Measurements from ENCODE around the gene WDFY2. TPM values are rescaled to one million over a fixed set of nuclear protein-coding genes. Genes with fewer than 3 reads are reported as not detected.

The WDFY2 gene
- total RNA-seq, 1 donor from 2014 or later = 16.2 TPM

- peak overlapping the region; percentile 77 for H3K27ac Mint-ChIP-seq (ENCODE audit: unreplicated experiment)
- H3K4me1 ChIP-seq (ENCODE audit: insufficient read depth, low read length) = no peaks in the 10 kb centered on the region
- H3K9me3 Mint-ChIP-seq (ENCODE audit: unreplicated experiment) = peaks cover 16% of the 10 kb centered on the region
- H3K27me3 Mint-ChIP-seq (ENCODE audit: low read depth, unreplicated experiment) = no peaks in the 10 kb centered on the region
- TF ChIP-seq CTCF (IDR thresholded peaks at IDR 0.05; ENCODE audit: insufficient read depth, low read depth, low read length) = no peak
- TF ChIP-seq EZH2 (IDR thresholded peaks at IDR 0.05; ENCODE audit: insufficient read depth, low read length) = no peak
- H3K4me1 Mint-ChIP-seq (ENCODE audit: low read depth, unreplicated experiment) = no peaks in the 10 kb centered on the region
- H3K79me2 ChIP-seq (ENCODE audit: insufficient read depth, low read length) = no peaks in the 10 kb centered on the region
- H3K4me2 ChIP-seq (ENCODE audit: low read length) = no peak overlapping the region
- H3K27ac ChIP-seq (ENCODE audit: low read depth, low read length) = no peak overlapping the region
- H3K4me3 ChIP-seq (ENCODE audit: insufficient read depth, low read depth, low read length) = no peak overlapping the region
- H3K27me3 ChIP-seq (ENCODE audit: insufficient read depth, low read length) = no peaks in the 10 kb centered on the region
- H3K9me3 ChIP-seq (ENCODE audit: insufficient read depth, low read depth, low read length) = peaks cover 7% of the 10 kb centered on the region
- H3K4me3 Mint-ChIP-seq (ENCODE audit: unreplicated experiment) = no peak overlapping the region
- FAIRE-seq (no peak), DNase-seq (ENCODE audit: low read depth) (no peak)
- H3K9ac ChIP-seq (ENCODE audit: low read length) = no peak overlapping the region
- no peaks in the 10 kb centered on the region for H4K20me1 ChIP-seq (ENCODE audit: insufficient read depth, low read length)
- H3K36me3 Mint-ChIP-seq (ENCODE audit: low read depth, unreplicated experiment) = peaks cover 56% of the 10 kb centered on the region
- no peak overlapping the region for H2AFZ ChIP-seq (ENCODE audit: low read depth, low read length)
- peaks cover 10% of the 10 kb centered on the region for H3K36me3 ChIP-seq (ENCODE audit: insufficient read depth, low read length)
Measured at GRCh38 chr13:51747438-51748434, 163.5 kb downstream of the WDFY2 start.

GRCh38 chr13:51756651-51757050 is 172.4 kb downstream of the WDFY2 start:
- TF ChIP-seq EZH2 (IDR thresholded peaks at IDR 0.05; ENCODE audit: insufficient read depth, low read length) (no peak), CTCF (IDR thresholded peaks at IDR 0.05; ENCODE audit: insufficient read depth, low read depth, low read length) (no peak)
- no peak overlapping the region for H3K27ac ChIP-seq (ENCODE audit: low read depth, low read length)
- H4K20me1 ChIP-seq (ENCODE audit: insufficient read depth, low read length) = no peaks in the 10 kb centered on the region
- peaks cover 13% of the 10 kb centered on the region for H3K36me3 ChIP-seq (ENCODE audit: insufficient read depth, low read length)
- Mint-ChIP-seq H3K4me1 (ENCODE audit: low read depth, unreplicated experiment) (peaks cover 4% of the 10 kb centered on the region), H3K36me3 (ENCODE audit: low read depth, unreplicated experiment) (peaks cover 30% of the 10 kb centered on the region), H3K9me3 (ENCODE audit: unreplicated experiment) (no peaks in the 10 kb centered on the region), H3K27ac (ENCODE audit: unreplicated experiment) (no peak overlapping the region), H3K27me3 (ENCODE audit: low read depth, unreplicated experiment) (no peaks in the 10 kb centered on the region), H3K4me3 (ENCODE audit: unreplicated experiment) (no peak overlapping the region)
- no peak overlapping the region for H3K9ac ChIP-seq (ENCODE audit: low read length)
- peaks cover 11% of the 10 kb centered on the region for H3K4me1 ChIP-seq (ENCODE audit: insufficient read depth, low read length)
- no peaks in the 10 kb centered on the region for H3K79me2 ChIP-seq (ENCODE audit: insufficient read depth, low read length)
- no peaks in the 10 kb centered on the region for H3K27me3 ChIP-seq (ENCODE audit: insufficient read depth, low read length)
- H3K4me2 ChIP-seq (ENCODE audit: low read length) = no peak overlapping the region
- FAIRE-seq (no peak), DNase-seq (ENCODE audit: low read depth) (no peak)
- H2AFZ ChIP-seq (ENCODE audit: low read depth, low read length) = no peak overlapping the region
- no peak overlapping the region for H3K4me3 ChIP-seq (ENCODE audit: insufficient read depth, low read depth, low read length)
- no peaks in the 10 kb centered on the region for H3K9me3 ChIP-seq (ENCODE audit: insufficient read depth, low read depth, low read length)

GRCh38 chr13:51758691-51759090 is 174.4 kb downstream of the WDFY2 start:
- Mint-ChIP-seq H3K27me3 (ENCODE audit: low read depth, unreplicated experiment) (no peaks in the 10 kb centered on the region), H3K27ac (ENCODE audit: unreplicated experiment) (no peak overlapping the region), H3K4me1 (ENCODE audit: low read depth, unreplicated experiment) (peaks cover 4% of the 10 kb centered on the region), H3K9me3 (ENCODE audit: unreplicated experiment) (no peaks in the 10 kb centered on the region), H3K4me3 (ENCODE audit: unreplicated experiment) (no peak overlapping the region), H3K36me3 (ENCODE audit: low read depth, unreplicated experiment) (peaks cover 18% of the 10 kb centered on the region)
- H3K36me3 ChIP-seq (ENCODE audit: insufficient read depth, low read length) = peaks cover 12% of the 10 kb centered on the region
- H3K4me2 ChIP-seq (ENCODE audit: low read length) = no peak overlapping the region
- no peaks in the 10 kb centered on the region for H3K79me2 ChIP-seq (ENCODE audit: insufficient read depth, low read length)
- no peak overlapping the region for H3K4me3 ChIP-seq (ENCODE audit: insufficient read depth, low read depth, low read length)
- no peaks in the 10 kb centered on the region for H3K27me3 ChIP-seq (ENCODE audit: insufficient read depth, low read length)
- no peak for DNase-seq (ENCODE audit: low read depth)
- no peak overlapping the region for H3K27ac ChIP-seq (ENCODE audit: low read depth, low read length)
- H2AFZ ChIP-seq (ENCODE audit: low read depth, low read length) = no peak overlapping the region
- H3K9me3 ChIP-seq (ENCODE audit: insufficient read depth, low read depth, low read length) = no peaks in the 10 kb centered on the region
- no peak overlapping the region for H3K9ac ChIP-seq (ENCODE audit: low read length)
- FAIRE-seq = no peak
- peaks cover 11% of the 10 kb centered on the region for H3K4me1 ChIP-seq (ENCODE audit: insufficient read depth, low read length)
- TF ChIP-seq CTCF (IDR thresholded peaks at IDR 0.05; ENCODE audit: insufficient read depth, low read depth, low read length) (no peak), EZH2 (IDR thresholded peaks at IDR 0.05; ENCODE audit: insufficient read depth, low read length) (no peak)
- H4K20me1 ChIP-seq (ENCODE audit: insufficient read depth, low read length) = no peaks in the 10 kb centered on the region
